NCI-H1436 (cell line): Measurements from ENCODE around the gene ELMO1.

ENCODE experiments used
- DNase-seq: peaks from one replicate; lab custom pipeline; 2025; lab: John Stamatoyannopoulos, UW

Gene ELMO1

DNA sequence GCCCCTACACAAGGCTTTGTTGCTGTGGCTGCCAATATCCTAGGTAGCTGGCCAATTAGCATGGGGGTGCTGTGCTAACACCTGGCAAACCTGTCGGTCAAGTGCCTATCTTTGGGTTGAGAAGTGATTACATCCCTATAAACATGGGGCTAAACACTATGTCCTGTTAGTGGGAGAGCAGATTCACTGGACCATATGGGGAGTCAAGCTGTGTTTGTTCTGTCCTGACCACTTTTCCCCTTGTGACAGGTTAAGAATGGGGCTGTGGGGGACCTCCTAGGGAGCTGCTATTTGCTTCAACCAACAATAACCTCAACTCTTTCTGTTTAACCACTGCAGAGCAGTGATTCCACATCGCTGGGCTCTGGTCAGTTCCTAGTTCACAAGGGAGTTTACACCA is 572.9 kb downstream of the ELMO1 start:
- no peak for DNase-seq

DNA sequence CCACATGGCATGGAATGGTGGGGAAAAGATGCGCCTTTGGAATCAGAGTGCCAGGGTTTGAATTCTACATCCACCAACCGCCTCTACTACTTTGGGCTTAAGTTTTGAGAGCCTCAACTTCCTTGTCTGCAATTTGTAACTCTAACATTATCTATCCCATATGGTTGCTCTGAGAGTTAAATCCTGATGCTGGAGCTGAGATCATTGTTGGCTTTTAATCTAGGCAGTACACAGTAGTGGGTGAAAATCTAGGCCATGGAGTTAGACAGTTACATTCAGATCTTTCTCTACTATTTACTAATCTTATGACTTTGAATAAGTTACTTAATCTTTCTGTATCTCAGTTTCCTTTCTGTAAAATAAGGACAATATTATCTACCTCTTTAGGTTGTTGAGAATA is 574.6 kb downstream of the ELMO1 start:
- no peak for DNase-seq

DNA sequence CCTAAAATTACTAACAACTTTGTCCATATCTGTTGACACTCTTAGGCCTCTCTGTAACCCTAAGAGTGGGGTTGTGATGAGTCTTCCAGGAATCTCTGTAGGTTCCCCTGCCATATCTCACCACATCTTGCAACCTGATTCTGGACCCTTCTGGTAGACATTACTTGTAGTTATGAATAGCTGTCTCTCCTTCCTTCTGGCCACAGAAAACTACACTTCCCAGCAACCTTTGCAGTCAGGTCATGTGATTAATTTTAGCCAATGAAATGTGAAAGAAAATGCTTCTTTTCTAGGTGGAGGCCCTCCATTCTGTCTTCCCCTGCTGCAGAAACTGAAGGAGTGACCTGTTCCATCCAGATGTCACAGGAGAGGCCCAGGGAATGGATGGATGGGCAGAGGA is 576.8 kb downstream of the ELMO1 start:
- no peak for DNase-seq

DNA sequence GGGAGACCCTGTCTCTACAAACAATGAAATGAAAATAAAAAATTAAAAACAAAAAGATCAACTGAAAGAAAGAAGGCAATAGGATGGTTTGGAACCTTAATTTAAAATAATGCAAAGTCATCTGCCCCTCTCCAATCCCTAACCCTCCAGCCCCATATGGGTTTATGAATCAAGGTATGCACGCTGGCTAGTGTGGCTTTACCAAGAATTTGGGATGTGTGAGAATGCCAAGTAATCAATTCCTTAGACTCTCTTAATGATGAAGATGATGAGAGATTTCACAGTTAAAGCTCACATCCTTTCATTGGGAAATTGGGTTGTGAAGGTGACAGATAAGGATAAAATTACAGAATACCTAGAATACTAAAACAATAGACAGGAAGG is 577.3 kb downstream of the ELMO1 start:
- DNase-seq, result no peak

DNA sequence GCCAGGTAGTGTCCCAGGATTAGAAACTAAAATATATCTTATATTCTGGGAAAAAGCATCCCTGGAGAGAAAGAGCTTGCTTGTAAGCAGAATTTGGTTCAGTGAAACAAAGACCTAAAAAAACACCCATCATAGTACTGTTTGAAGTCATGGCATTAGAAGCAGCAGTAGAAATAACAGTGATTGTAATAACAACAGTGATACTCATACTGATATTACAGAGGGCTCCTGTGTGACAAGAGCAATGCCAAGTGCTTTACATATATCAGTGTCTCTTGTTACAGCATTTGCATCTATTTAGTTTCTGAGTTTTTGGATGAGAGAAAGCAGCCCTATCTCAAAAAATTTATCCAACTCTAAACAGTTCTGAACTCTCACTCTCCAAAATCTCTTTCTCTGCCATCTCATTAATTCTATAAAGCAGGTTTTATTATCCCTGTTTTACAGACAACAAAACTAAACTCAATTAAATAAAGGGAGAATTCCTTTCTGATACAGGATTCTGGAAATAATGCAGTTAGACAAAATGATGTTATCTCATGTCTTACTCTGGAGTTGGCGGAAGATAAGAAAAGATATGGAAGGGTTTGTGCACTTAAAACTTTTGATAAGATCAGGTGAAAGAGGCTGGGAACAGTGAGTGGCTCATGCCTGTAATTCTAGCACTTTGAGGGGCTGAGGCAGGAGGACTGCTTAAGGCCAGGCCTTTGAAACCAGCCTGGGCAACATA is 577.9 kb downstream of the ELMO1 start:
- no peak for DNase-seq

DNA sequence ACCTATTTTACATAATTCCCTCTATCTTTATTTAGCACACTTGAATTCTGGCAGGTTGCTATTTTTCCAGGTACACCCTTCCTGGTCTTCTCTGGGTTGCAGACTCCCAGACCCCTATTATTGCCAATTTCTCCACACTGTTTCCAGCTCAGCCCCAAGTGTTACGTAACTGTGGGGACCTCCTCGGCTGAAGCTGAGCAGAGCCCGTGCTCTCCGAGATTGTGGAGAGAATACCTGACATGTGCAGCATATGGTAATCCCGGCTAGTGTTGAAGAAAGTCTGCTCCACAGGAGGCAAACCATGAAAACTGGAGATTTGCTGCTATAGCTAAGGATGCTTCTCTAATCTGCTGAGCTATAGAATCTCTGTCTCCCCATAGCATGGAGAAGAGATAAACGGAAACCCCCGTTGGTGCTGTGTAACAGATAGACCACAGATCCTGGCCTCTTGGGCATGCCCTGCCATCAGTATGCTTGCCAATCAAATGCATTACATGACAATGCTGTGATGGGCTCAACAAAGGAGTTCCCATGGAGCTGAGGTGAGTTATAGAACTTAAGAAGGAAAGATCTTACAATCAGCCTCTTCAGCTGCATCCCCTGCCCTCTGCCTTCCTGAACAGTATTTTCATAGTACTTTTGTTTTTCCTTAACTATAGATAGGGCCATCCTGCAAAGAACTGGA is 579.8 kb downstream of the ELMO1 start:
- DNase-seq, result no peak

DNA sequence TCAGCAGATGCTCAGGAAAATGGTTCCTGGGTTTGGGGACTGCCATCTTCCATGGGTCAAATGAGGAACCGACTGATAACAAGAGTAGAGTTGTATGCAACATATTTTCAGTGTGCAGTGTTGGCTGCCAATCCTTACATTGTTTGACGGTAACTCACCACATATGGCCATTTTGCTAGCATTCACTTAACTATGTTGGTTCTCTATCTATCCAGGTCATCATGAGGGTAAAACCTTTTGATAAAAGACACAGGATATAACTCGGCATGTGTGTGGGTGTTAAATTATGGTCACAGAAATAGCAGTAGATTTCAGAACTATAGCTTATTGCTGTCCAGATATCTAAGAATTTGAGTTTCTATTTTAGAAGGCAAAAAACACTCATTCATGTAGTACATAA is 583.6 kb downstream of the ELMO1 start:
- no peak for DNase-seq

DNA sequence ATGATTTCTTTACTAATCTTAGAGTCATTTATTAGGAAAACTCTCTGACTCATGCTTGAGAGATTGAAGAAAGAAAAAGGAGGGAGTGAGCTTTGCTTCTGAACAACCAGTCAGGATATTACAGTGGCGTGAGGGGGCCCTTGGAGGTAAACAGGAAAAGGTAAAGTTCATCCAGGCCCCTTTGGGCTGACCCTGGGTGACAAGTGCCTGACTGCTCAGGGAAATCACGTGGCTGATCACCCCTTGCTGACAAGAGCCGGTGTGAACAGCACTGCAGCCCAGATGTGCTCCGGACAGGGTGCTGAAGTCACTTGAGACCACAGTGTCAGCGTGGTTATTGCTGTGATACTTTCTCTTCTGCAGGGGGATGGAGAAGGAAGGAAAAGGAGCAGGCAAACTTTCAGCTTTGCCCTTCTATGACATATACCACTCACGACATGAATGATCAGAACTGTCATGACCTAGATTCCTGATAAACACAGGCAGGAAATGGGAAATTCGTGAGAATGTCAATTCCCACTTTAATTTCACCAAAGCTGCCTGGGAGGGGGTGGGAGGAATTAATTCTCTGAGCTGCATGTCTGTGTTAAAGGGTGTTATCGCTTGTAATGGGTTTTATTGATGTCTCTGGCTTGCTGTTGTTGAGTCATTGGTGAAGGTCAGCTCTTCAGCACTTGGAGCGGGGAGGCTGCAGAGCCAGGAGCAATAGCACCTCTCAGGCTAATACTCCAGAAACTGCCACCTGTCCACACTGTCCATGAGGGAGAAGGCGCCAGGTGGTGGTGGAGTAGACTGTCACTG is 584.6 kb downstream of the ELMO1 start:
- DNase-seq, result no peak

DNA sequence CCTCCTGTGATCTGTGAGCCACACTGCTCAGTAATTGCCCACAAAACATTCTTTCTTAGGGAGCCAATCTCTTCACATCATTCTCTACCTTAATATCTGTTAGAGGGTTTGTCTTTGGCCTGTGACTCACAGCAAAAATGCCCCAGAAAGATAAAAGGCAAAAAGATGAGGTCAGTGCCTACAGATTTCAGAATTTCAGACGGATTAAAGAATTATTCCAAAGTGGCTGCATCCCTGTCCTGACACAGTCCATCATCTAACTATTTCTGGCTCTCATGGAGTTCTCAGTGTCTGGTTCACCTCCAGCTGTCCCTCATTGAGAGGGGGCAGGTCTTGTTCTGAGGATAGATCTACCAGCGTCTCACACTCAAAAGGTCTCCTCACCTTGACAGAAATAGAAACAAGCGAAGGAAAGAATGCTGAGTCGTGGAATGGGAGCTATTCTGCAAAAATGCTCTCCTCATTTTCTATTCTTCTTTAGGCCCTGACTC is 585.8 kb downstream of the ELMO1 start:
- no peak for DNase-seq

DNA sequence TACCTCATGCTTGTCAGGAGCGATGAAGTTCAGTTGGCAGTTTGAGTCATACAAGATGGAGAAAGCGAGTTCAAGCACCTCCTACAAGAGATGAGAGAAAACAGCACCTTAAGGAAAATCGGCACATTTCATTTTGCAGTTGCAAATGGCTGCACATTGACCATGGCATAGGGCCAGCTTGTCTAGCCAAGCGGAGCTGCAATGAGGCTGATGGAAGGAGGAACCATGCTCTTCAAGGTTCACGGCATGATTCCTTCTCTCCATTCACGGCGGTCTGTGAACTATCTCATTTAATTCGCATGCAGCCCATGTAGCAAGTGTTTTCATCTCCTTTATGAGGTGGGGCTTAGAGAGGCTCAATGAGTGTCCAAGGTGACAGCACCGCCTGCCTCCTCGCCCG is 587.0 kb downstream of the ELMO1 start:
- no peak for DNase-seq

DNA sequence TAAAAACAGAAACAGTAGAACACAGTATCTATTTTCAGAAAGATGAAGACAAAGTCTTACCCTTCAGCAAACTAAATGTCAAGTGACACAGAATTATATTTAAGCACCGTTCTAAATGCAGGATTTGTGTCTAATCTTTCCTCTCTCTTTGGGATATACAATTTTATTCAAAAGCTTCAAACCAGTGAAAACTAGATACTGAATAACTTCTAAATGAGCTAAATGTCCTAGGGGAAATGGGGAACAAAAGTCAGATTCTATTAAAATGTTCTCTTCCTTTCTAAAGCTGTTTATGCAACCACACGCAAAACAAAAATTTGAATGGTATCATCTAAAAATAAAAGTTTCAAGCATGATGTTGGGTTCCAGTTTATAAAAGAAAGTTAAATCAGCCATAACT is 588.0 kb downstream of the ELMO1 start:
- no peak for DNase-seq

DNA sequence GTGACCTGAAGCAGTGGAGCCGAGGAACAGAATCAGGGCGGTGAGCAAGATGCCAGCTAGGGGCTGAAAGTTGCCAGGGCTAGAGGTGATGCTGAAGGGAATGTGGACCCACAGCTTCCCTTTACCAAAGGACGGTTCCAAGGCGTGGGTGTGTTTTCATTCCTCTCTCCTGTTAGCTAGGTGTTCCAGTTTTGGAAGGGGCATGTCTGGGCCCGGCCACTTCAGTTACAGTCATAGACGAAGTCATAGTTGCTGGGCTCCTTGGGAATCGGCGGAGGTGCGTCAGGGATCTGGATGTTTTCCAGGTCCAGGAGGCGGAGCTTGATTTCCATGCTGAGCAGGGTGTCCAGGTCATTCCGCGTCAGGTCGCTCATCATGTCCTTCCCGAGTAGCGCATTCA is 593.3 kb downstream of the ELMO1 start:
- DNase-seq, result no peak

DNA sequence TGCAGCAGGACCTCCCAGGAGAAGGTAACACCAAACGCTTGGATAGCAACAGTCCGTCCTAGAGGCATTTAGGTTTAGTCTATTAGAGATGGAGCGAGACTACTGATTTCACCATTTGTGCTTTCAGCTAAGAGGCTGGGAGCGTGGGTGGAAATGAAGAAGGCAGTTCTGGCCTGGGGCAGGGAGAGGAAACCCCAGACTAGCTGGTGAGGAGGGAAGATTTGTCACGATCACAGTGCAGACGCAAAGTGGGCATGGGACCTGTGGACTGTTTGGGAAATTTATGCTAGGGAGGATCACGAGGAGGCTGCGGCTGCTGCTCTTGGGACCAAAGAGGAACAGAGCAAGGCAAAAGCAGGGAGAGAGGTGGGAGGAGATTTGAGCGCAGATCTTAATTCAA is 594.0 kb downstream of the ELMO1 start:
- DNase-seq, result no peak

DNA sequence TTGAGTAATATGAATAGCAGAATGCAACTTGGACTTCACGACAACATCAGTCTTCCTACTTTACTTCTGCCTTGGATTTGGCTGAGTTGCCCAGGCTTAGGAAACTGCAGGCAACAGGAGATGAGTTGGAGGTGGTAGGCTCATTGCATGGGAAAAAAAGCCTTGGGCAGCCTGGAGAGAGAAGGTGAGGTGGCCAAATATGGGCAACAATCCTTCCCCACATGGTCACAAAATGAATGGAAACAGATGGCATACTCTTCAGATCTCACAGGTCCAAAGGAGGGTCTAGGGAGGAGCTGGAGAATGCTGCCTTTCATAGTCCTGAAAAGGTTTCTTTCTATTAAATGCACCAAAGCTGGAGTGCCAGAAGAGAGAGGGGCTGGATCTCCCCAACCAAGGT is 595.7 kb downstream of the ELMO1 start:
- no peak for DNase-seq

DNA sequence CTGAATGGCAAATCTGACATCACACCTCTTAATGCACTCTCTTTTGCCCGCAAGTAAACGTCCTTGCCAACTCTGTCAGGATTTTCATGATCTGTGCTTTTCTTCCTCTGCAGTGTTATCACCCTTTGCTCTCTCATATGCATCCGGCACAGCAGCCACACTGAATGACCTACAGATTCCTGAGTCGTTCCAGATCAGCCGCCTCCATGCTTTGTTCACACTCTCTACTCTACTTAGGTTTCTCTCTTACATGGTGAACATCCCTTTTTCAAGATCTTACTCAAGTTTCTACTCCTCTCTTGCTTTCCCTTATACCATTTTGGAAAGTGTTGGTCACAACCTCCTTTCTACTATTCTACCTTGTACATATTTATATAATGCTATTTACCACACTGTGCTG is 596.6 kb downstream of the ELMO1 start:
- no peak for DNase-seq

DNA sequence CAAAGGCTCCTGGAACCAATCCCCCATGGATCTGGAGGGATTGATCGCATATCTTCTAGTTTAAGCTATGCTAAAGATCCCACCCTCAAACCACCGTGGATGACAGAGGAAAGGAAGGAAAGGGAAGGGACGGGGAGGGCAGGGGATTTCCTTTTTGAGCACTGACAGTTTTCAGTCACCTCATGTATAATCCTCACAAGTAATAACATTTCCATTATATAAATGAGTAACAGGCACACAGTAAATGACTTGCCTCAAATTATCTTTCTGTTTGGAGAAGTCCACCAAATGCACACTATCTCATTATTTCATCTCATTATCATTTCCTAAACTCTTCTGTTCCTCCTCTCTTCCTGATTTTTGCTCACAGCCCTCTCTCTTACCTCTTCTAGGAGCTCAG is 597.3 kb downstream of the ELMO1 start:
- DNase-seq, result no peak

DNA sequence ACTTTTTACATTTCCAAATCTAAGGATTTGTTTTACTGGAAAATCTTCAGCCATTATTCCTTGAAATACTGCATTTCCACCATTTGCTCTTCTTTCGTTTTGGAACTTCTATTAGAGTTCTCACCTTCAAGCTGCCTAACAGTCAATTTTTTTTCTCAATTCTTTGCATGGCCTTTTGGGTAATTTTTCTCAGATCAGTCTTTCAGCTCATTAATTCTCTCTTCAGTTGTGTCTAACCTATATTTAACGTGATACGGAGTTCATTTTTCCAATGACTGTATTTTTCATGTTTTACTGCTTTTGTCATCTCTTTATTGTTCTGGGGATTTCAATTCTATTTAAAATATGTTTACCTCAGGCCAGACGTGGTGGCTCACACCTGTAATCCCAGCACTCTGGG is 600.7 kb downstream of the ELMO1 start:
- no peak for DNase-seq

DNA sequence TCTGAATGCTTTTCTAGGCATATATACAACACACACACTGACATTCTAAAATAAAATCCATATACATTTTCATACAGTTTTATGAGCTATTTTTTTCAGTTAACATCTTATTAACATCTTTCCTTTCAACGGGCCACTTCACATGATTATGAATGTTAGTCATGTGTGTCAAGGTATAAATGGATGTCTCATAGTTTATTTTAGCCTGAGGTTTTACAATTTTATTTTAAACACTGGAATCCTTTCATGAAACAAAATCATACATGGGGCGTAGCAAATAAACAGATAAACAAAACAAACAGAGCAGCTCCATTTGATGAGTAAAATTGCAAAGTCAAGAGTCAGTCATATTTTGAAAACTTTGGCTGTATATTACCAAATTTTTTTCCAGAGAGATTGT is 604.3 kb downstream of the ELMO1 start:
- no peak for DNase-seq

DNA sequence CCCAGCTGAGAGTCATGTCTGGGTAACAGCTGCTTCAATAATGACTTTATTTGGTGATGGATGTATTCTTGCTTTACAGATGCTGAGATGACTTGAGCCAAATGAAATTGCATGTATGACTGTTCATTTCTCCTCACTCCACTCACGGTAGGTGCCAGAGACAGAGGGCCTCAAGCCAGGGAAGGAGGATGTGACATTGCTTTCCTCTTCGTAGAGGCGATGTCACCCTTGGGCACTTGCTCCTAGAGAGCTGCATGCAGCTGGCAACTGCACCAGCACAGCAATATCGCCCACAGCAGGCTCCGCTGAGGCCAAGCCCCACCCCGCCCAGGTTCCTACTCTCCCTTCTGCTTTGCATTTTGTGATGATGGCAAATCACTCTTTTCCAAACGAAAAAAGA is 607.8 kb downstream of the ELMO1 start:
- DNase-seq, result no peak

DNA sequence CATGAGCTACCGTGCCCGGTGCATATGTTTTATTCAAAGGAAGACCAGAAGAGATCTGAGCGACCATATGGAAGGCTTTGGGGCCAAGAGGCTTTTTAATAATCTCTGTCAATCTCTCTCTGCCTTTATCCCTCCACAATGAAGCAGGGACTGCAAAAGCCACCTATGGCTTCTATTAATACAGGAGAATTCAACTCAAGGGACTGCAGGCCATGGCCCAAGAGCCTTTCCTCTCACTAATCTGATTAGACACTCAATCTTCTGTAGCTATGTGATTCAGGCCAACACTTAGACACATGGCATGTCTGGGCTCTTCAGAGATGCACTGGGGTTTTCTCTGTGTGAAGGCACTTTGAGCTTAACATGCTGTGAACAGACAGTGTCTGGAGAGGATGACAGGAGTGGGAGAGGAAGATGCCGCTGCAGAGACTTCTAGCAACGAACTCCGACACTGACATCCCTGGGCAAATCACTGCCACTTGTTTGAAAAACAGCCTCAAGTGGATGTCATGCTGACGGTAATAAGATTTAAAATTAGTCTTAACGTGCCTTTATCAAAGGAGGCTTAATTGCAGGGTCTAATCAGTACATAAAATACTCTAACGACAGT is 609.9 kb downstream of the ELMO1 start:
- no peak for DNase-seq

DNA sequence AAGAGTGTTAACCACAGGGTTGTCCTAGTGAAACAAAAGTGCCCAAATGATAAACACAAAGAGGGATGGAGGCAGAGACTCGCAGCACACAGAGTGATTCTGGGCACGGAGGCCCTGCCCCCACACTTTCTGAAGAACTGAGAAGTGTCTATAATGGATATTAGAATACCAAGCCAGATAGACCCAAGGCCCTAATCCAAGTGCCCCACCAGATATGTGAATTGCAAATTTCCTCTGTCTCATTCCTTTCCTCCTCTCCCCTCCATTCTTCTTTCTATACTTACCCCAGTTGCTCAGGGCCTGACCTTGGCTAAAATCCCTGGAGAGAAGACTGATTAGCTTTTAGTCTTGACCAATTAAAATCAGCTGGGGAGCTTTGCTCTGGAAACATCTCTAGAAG is 617.6 kb downstream of the ELMO1 start:
- no peak for DNase-seq
